ENCODE results near the gene ACSL1. TPM values are rescaled to one million over a fixed set of nuclear protein-coding genes. Genes with fewer than 3 reads are reported as not detected.

Gene ACSL1
- total RNA-seq, 2 experiments from 2014 or later = 16.0 to 16.1 TPM

Other genes with a start within 250 kb of the ACSL1 start
- 10 to 100 TPM; 71.4 to 77.1 TPM for gene CASP3, start 176.5 kb downstream of the ACSL1 start, total RNA-seq
- 10 to 100 TPM; 19.2 to 23.4 TPM for gene PRIMPOL, start 176.2 kb downstream of the ACSL1 start, total RNA-seq
- gene CENPU, start 91.9 kb downstream of the ACSL1 start, total RNA-seq = 10 to 100 TPM; 69.6 to 69.7 TPM
- gene HELT, start 192.5 kb upstream of the ACSL1 start, total RNA-seq = not detected